H9 (cell line): Measurements from ENCODE around the gene FBXO34. TPM values are rescaled to one million over a fixed set of nuclear protein-coding genes. Genes with fewer than 3 reads are reported as not detected.

Experiments
- DNase-seq: peaks from one replicate; pipeline ENCODE4 v3.0.0-alpha.2; 2017
- H2AFZ ChIP-seq: one replicate; pipeline ENCODE4 v1.6.1; 2013; ENCODE audit warnings: mild to moderate bottlenecking, low read length, control low read depth, moderate library complexity
- H2AK5ac ChIP-seq: 2 replicates; pipeline ENCODE4 v1.6.1; 2013; ENCODE audit warnings: low read length, control low read depth, mixed read lengths; ENCODE audit not compliant: insufficient read length
- H2BK120ac ChIP-seq: one replicate; pipeline ENCODE4 v1.6.1; 2013; ENCODE audit warnings: low read depth, mild to moderate bottlenecking, low read length, control low read depth, inconsistent platforms; ENCODE audit not compliant: poor library complexity, severe bottlenecking
- H2BK12ac ChIP-seq: 2 replicates; pipeline ENCODE4 v1.6.1; 2013; ENCODE audit warnings: low read length, control low read depth, mixed read lengths, low read depth; ENCODE audit not compliant: insufficient read length
- H2BK15ac ChIP-seq: 2 replicates; pipeline ENCODE4 v1.6.1; 2013; ENCODE audit warnings: low read depth, low read length, control low read depth
- H2BK20ac ChIP-seq: one replicate; pipeline ENCODE4 v1.6.1; 2013; ENCODE audit warnings: low read depth, mild to moderate bottlenecking, low read length, control low read depth, inconsistent platforms; ENCODE audit not compliant: poor library complexity, severe bottlenecking
- H2BK5ac ChIP-seq: 2 replicates; pipeline ENCODE4 v1.6.1; 2013; ENCODE audit warnings: low read length, control low read depth, mixed read lengths; ENCODE audit not compliant: insufficient read length
- H3K14ac ChIP-seq: 2 replicates; pipeline ENCODE4 v1.6.1; 2013; ENCODE audit warnings: low read length, control low read depth; ENCODE audit not compliant: insufficient read depth
- H3K18ac ChIP-seq: 2 replicates; pipeline ENCODE4 v1.6.1; 2013; ENCODE audit warnings: low read depth, mild to moderate bottlenecking, mixed read lengths, low read length, control low read depth; ENCODE audit not compliant: insufficient read length
- H3K23ac ChIP-seq: 2 replicates; pipeline ENCODE4 v1.6.1; 2013; ENCODE audit warnings: low read length, control low read depth, mixed read lengths, low read depth; ENCODE audit not compliant: insufficient read length
- H3K23me2 ChIP-seq: 2 replicates; pipeline ENCODE4 v1.6.1; 2013; ENCODE audit warnings: low read depth, mild to moderate bottlenecking, mixed read lengths, low read length, control low read depth; ENCODE audit not compliant: insufficient read length, poor library complexity, severe bottlenecking
- H3K27ac ChIP-seq: 2 replicates; pipeline ENCODE4 v1.5.1; 2013; ENCODE audit warnings: low read length, control low read depth, mixed read lengths, low read depth; ENCODE audit not compliant: insufficient read length
- H3K27me3 ChIP-seq: 2 replicates; pipeline ENCODE4 v1.6.1; 2013; ENCODE audit warnings: low read length, control low read depth, inconsistent platforms; ENCODE audit not compliant: insufficient read depth
- H3K4ac ChIP-seq: 2 replicates; pipeline ENCODE4 v1.6.1; 2013; ENCODE audit warnings: low read depth, mild to moderate bottlenecking, control low read depth, inconsistent platforms, low read length, moderate library complexity
- H3K4me1 ChIP-seq: 2 replicates; pipeline ENCODE4 v1.6.1; 2013; ENCODE audit warnings: low read length, control low read depth, inconsistent platforms; ENCODE audit not compliant: insufficient read depth
- H3K4me2 ChIP-seq: 2 replicates; pipeline ENCODE4 v1.6.1; 2013; ENCODE audit warnings: low read length, control low read depth, mixed read lengths; ENCODE audit not compliant: insufficient read length, insufficient read depth
- H3K56ac ChIP-seq: 2 replicates; pipeline ENCODE4 v1.6.1; 2013; ENCODE audit warnings: low read depth, mild to moderate bottlenecking, mixed read lengths, low read length, control low read depth; ENCODE audit not compliant: insufficient read length
- H3K79me1 ChIP-seq: 2 replicates; pipeline ENCODE4 v1.6.1; 2013; ENCODE audit warnings: low read depth, mild to moderate bottlenecking, moderate library complexity, low read length, control low read depth, inconsistent platforms; ENCODE audit not compliant: insufficient read depth, poor library complexity, severe bottlenecking
- H3K79me2 ChIP-seq: 2 replicates; pipeline ENCODE4 v1.6.1; 2013; ENCODE audit warnings: low read length, control low read depth, inconsistent platforms; ENCODE audit not compliant: insufficient read depth
- H3K9ac ChIP-seq: 2 replicates; pipeline ENCODE4 v1.6.1; 2013; ENCODE audit warnings: low read length, control low read depth, mixed read lengths; ENCODE audit not compliant: insufficient read length; ENCODE audit errors: extremely low read depth
- H3K9me3 ChIP-seq: one replicate; pipeline ENCODE4 v1.6.1; 2013; ENCODE audit warnings: low read depth, low read length, inconsistent platforms; ENCODE audit not compliant: control insufficient read depth
- H3T11ph ChIP-seq: one replicate; pipeline ENCODE4 v1.6.1; 2013; ENCODE audit warnings: mild to moderate bottlenecking, low read length, control low read depth, inconsistent platforms
- H4K20me1 ChIP-seq: one replicate; pipeline ENCODE4 v1.6.1; 2013; ENCODE audit not compliant: control insufficient read depth, insufficient read length, insufficient read depth
- H4K5ac ChIP-seq: 2 replicates; pipeline ENCODE4 v1.6.1; 2013; ENCODE audit warnings: low read depth, mild to moderate bottlenecking, mixed read lengths, low read length, control low read depth; ENCODE audit not compliant: insufficient read length
- H4K8ac ChIP-seq: replicated peaks from 2 replicates; pipeline ENCODE4 v1.6.1; 2013; ENCODE audit warnings: low read length, control low read depth, mixed read lengths, low read depth; ENCODE audit not compliant: insufficient read length
- H4K91ac ChIP-seq: 2 replicates; pipeline ENCODE4 v1.6.1; 2013; ENCODE audit warnings: low read depth, mild to moderate bottlenecking, moderate library complexity, mixed read lengths, low read length, control low read depth; ENCODE audit not compliant: insufficient read length
- H3K27ac Mint-ChIP-seq, 3 experiments: 2 replicates in 2 of 3; 3 replicates in 1 of 3; pipeline ENCODE4 v1.8.0; 2020 to 2021; ENCODE audit warnings: mixed read lengths in 3 of 3, mild to moderate bottlenecking in 1 of 3, moderate library complexity in 1 of 3
- H3K27me3 Mint-ChIP-seq: 2 replicates; pipeline ENCODE4 v1.8.0; 2021; ENCODE audit warnings: low read depth, mild to moderate bottlenecking, moderate library complexity, mixed read lengths
- H3K36me3 Mint-ChIP-seq, 3 experiments: 2 replicates in 2 of 3; 3 replicates in 1 of 3; pipeline ENCODE4 v1.8.0; 2020 to 2021; ENCODE audit warnings: low read depth in 3 of 3, mixed read lengths in 3 of 3; ENCODE audit not compliant: insufficient read depth in 1 of 3
- H3K4me1 Mint-ChIP-seq, 2 experiments: 2 replicates each; pipeline ENCODE4 v1.8.0; 2020; ENCODE audit warnings: mixed read lengths in 2 of 2
- H3K4me3 Mint-ChIP-seq, 2 experiments: 2 replicates in 1 of 2; 3 replicates in 1 of 2; pipeline ENCODE4 v1.8.0; 2020 to 2021; ENCODE audit warnings: mild to moderate bottlenecking in 2 of 2, mixed read lengths in 2 of 2, moderate library complexity in 1 of 2
- H3K9me3 Mint-ChIP-seq, 2 experiments: 2 replicates in 1 of 2; 3 replicates in 1 of 2; pipeline ENCODE4 v1.8.0; 2020; ENCODE audit warnings: mild to moderate bottlenecking in 2 of 2, mixed read lengths in 2 of 2, moderate library complexity in 1 of 2
- CTCF ChIP-seq: fragments of 200-600 bp; sonication (generic); conservative IDR thresholded peaks from 3 replicates; pipeline ENCODE4 v1.8.0; 2021; ENCODE audit warnings: antibody characterized with exemption, mild to moderate bottlenecking
- total RNA-seq: library from RNA; stranded (reverse); gene quantifications from 2 replicates; pipeline ENCODE4 v1.2.1, GENCODE V29; 2021

Gene FBXO34
- total RNA-seq, 1 experiment from 2014 or later, result 12.0 TPM

- Histone ChIP-seq H3K4me1 (no peaks in the 10 kb centered on the region; the same call in 1 of the 2 replicates), H2AK5ac (no peak overlapping the region), H3K4ac (no peak overlapping the region), H3K4me2 (no peak overlapping the region), H4K8ac (no peak overlapping the region), H3K79me1 (peaks cover 2% of the 10 kb centered on the region), H4K5ac (no peak overlapping the region), H3K23ac (no peak overlapping the region), H3K79me2 (no peaks in the 10 kb centered on the region), H2BK20ac (no peak overlapping the region), H4K20me1 (no peaks in the 10 kb centered on the region), H3K9me3 (no peaks in the 10 kb centered on the region), H2BK12ac (no peak overlapping the region), H2BK5ac (no peak overlapping the region), H3K56ac (no peak overlapping the region), H4K91ac (no peak overlapping the region), H3K9ac (no peak overlapping the region), H2BK120ac (no peak overlapping the region), H2BK15ac (no peak overlapping the region), H3K23me2 (no peaks in the 10 kb centered on the region), H3K27me3 (no peaks in the 10 kb centered on the region), H3K27ac (no peak overlapping the region), H3K14ac (no peak overlapping the region), H3K18ac (no peak overlapping the region), H2AFZ (no peak overlapping the region), H3T11ph (no peak overlapping the region)
- no peak overlapping the region for H3K4me3 Mint-ChIP-seq
- H3K9me3 Mint-ChIP-seq, result peaks cover 0 to 3% of the 10 kb centered on the region in 2 experiments; a peak in 1 of 5 replicates
- no peak overlapping the region for H3K27ac Mint-ChIP-seq
- no peaks in the 10 kb centered on the region for H3K27me3 Mint-ChIP-seq
- TF ChIP-seq CTCF, result no peak
- no peaks in the 10 kb centered on the region; a peak in 1 of 7 replicates for H3K36me3 Mint-ChIP-seq
- DNase-seq, result no peak
- peaks cover 4 to 15% of the 10 kb centered on the region in 2 experiments for H3K4me1 Mint-ChIP-seq
Measured at GRCh38 chr14:55323910-55324309, 52.7 kb downstream of the FBXO34 start.
